RWPE1 (cell line): Measurements from ENCODE around the gene MEG3.
A peak's percentile ranks its signal among the peaks of the same experiment; 100 is the strongest.

ENCODE experiments used
- CTCF ChIA-PET: fragments of 350-600 bp; sonication (Branson Sonifier 250); formaldehyde crosslinking; extraction: SDS; loops from one replicate; lab custom pipeline; 2021; lab: Yijun Ruan, JAX
- POLR2A ChIA-PET: fragments of 400-600 bp; formaldehyde crosslinking; extraction: SDS; loops from one replicate; lab custom pipeline; 2020; ENCODE audit warnings: antibody characterized with exemption; ENCODE audit not compliant: low non-redundant PET; lab: Yijun Ruan, JAX
- DNase-seq: peaks from one replicate; pipeline ENCODE4 v3.0.0; 2012; ENCODE audit warnings: low spot score
- H3K27ac ChIP-seq: fragments of 450-650 bp; 2 replicates; pipeline ENCODE4 v1.5.1; 2017
- TF ChIP-seq, protein P1 (sequence below): fragments of 450-650 bp; conservative IDR thresholded peaks from 2 replicates; pipeline ENCODE4 v1.5.1; 2017; ENCODE audit warnings: low read depth, mild to moderate bottlenecking

Gene MEG3

DNA sequence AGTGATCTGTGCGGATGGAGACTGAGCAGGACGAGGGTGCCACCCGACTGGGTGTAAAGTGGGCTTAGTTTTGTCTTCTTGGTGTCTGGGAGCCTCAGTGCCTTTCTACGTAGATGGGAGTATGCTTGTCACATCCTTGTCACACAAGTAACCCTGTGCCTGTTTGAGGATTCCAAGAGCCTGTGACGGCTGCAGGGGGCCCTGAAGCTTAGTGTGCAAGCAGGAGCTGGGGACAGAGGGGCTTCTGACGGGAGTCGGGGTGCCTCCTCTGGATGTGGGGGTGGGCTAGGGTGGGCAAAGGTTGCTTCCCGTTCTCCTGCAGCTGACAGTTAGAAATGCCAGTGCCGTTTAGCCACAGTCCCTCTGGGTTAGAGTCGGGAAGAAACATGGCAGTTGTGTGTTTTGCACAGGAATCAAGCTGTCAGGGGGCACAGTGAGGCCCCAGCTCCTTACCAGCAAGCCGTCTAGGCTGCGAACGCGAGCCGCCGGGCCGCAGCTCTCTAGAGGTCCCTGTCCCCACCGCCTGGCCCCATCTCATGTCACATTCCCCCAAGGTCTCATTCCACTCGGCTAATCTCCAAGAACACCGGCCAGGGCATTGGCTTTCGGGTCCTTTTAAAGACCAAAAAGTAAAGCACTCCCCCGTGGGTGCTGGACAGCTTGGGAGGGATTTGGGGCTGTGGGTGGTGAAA lies 70.6 kb downstream of the MEG3 start:
- POLR2A ChIA-PET, result no interaction called here
- no peak overlapping the region for H3K27ac ChIP-seq
- TF ChIP-seq, protein P1, sequence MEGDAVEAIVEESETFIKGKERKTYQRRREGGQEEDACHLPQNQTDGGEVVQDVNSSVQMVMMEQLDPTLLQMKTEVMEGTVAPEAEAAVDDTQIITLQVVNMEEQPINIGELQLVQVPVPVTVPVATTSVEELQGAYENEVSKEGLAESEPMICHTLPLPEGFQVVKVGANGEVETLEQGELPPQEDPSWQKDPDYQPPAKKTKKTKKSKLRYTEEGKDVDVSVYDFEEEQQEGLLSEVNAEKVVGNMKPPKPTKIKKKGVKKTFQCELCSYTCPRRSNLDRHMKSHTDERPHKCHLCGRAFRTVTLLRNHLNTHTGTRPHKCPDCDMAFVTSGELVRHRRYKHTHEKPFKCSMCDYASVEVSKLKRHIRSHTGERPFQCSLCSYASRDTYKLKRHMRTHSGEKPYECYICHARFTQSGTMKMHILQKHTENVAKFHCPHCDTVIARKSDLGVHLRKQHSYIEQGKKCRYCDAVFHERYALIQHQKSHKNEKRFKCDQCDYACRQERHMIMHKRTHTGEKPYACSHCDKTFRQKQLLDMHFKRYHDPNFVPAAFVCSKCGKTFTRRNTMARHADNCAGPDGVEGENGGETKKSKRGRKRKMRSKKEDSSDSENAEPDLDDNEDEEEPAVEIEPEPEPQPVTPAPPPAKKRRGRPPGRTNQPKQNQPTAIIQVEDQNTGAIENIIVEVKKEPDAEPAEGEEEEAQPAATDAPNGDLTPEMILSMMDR, result no peak
- CTCF ChIA-PET, result no interaction called here
- no peak for DNase-seq

GRCh38 chr14:100898465-100898864 lies 72.5 kb downstream of the MEG3 start:
- DNase-seq, result no peak
- POLR2A ChIA-PET, result no interaction called here
- TF ChIP-seq, protein P1, result no peak
- no peak overlapping the region for H3K27ac ChIP-seq
- CTCF ChIA-PET, result interaction anchor here (0.7 kb wide), 1 partner anchor 21 kb away, joined by 3 read pairs; no protein-coding TSS in a partner anchor

DNA sequence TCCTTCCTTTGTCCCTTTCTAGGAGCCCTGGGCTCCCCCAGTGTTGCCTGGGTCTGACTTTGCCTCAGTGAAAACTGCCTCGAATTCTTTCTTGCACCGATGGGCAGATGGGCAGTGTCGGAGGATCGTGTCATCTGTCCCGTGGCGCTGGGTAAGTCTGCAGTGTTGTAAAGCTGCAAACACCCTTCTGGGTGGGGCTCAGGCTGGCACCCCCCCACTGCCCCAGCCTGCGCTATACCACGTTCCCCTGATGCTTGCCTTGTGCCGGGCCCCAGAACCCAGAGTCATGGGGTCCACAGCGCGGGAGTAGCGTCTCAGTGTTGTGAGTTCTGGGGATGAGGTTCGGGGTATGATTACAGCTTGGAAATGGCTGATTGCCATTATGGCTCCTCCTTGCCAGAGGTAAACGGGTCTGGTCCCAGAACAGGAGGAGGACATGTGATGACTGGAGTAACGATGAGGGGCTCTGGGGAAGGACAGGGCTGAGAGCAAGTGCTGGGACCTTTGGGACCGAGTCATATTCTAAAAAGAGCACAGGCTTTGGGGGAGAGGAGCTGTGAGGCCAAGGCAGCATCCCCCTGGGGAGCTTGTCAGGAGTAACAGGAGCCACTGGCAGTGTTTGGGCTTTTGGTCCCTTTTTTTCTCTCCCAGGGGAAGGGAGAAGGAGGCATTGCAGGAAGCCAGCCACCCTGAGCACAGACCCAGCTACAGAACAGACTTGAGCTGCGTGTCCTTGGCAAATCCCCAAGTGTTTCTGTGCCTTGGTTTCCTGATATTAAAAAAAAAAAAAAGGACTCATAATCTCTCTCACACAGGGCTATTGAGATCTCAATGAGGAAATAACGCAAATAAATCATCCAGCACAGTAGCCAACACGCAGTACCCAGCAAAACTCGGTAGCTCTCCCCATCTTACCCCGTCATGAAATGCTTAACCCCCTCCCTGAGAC lies 73.3 kb downstream of the MEG3 start:
- POLR2A ChIA-PET, result no interaction called here
- DNase-seq, result no peak
- CTCF ChIA-PET, result no interaction called here
- TF ChIP-seq, protein P1, result no peak
- H3K27ac ChIP-seq, result no peak overlapping the region

- no peak overlapping the region for H3K27ac ChIP-seq
- DNase-seq, result no peak
- TF ChIP-seq, protein P1, result no peak
- POLR2A ChIA-PET, result no interaction called here
- CTCF ChIA-PET, result interaction anchor here (0.6 to 0.8 kb wide), 2 partner anchors 443 to 504 kb away, joined by 5 read pairs; no protein-coding TSS in a partner anchor
Observed at GRCh38 chr14:100899884-100900771, 74.2 kb downstream of the MEG3 start.

GRCh38 chr14:100900837-100901390 lies 75.0 kb downstream of the MEG3 start:
- ChIA-PET POLR2A (interaction anchor here (0.5 kb wide), 1 partner anchor 461 kb away, joined by 4 read pairs; no protein-coding TSS in a partner anchor), CTCF (interaction anchor here (0.6 to 0.8 kb wide), 3 partner anchors 35 to 614 kb away, joined by 3 to 6 read pairs (median 5); no protein-coding TSS in a partner anchor)
- no peak overlapping the region for H3K27ac ChIP-seq
- DNase-seq, result no peak
- TF ChIP-seq, protein P1, result peak; percentile 35
